Keratinocyte (primary cell): ENCODE data around the gene KDM6B. TPM values are rescaled to one million over a fixed set of nuclear protein-coding genes. Genes with fewer than 3 reads are reported as not detected.
A peak's percentile ranks its signal among the peaks of the same experiment; 100 is the strongest.

Experiments
- DNase-seq: peaks from one replicate; pipeline ENCODE4 v3.0.0-alpha.2; 2011; ENCODE audit warnings: low read depth, missing footprints, low spot score
- FAIRE-seq: peaks from 2 replicates; lab custom pipeline; 2011; peaks lifted over from hg19 to GRCh38; lab: Jason Lieb, UNC
- H2AFZ ChIP-seq: 2 replicates; pipeline ENCODE4 v1.6.0; 2012; ENCODE audit warnings: low read length, control low read depth, inconsistent platforms; ENCODE audit not compliant: control insufficient read depth
- H3K27ac ChIP-seq: 2 replicates; pipeline ENCODE4 v1.5.1; 2011; ENCODE audit warnings: low read length; ENCODE audit not compliant: control insufficient read depth, insufficient read depth
- H3K27me3 ChIP-seq: 3 replicates; pipeline ENCODE4 v1.6.0; 2011; ENCODE audit warnings: low read length; ENCODE audit not compliant: control insufficient read depth, insufficient read depth; ENCODE audit errors: extremely low read depth
- H3K36me3 ChIP-seq, 2 experiments: 2 replicates in 1 of 2; 3 replicates in 1 of 2; pipeline ENCODE4 v1.5.1; 2011; ENCODE audit warnings: low read length in 2 of 2, mild to moderate bottlenecking in 1 of 2; ENCODE audit not compliant: control insufficient read depth in 2 of 2, insufficient read depth in 2 of 2; ENCODE audit errors: extremely low read depth in 1 of 2
- H3K4me1 ChIP-seq: 3 replicates; pipeline ENCODE4 v1.5.1; 2011; ENCODE audit warnings: low read length; ENCODE audit not compliant: control insufficient read depth, insufficient read depth; ENCODE audit errors: extremely low read depth
- H3K4me2 ChIP-seq: 3 replicates; pipeline ENCODE4 v1.6.0; 2011; ENCODE audit warnings: low read depth, low read length; ENCODE audit not compliant: control insufficient read depth, insufficient read depth; ENCODE audit errors: extremely low read depth
- H3K4me3 ChIP-seq, 3 experiments: fragments of 200-600 bp in 1 of 3; sonication (generic) in 1 of 3; 2 replicates in 2 of 3; 3 replicates in 1 of 3; pipeline ENCODE4 v1.5.1; 2011 to 2016; ENCODE audit warnings: low read length in 3 of 3, mild to moderate bottlenecking in 3 of 3, control low read depth in 2 of 3, inconsistent platforms in 1 of 3, low read depth in 1 of 3, mixed read lengths in 1 of 3, mixed run types in 1 of 3, moderate library complexity in 1 of 3; ENCODE audit not compliant: control insufficient read depth in 2 of 3, insufficient read depth in 2 of 3; ENCODE audit errors: extremely low read depth in 1 of 3
- H3K79me2 ChIP-seq: 2 replicates; pipeline ENCODE4 v1.6.0; 2012; ENCODE audit warnings: low read length; ENCODE audit not compliant: control insufficient read depth, insufficient read depth
- H3K9ac ChIP-seq: 3 replicates; pipeline ENCODE4 v1.6.0; 2011; ENCODE audit warnings: low read length; ENCODE audit not compliant: control insufficient read depth, insufficient read depth; ENCODE audit errors: extremely low read depth
- H3K9me1 ChIP-seq: 3 replicates; pipeline ENCODE4 v1.6.0; 2011; ENCODE audit warnings: low read length; ENCODE audit not compliant: control insufficient read depth, insufficient read depth; ENCODE audit errors: extremely low read depth
- H3K9me3 ChIP-seq: 2 replicates; pipeline ENCODE4 v1.5.1; 2012; ENCODE audit warnings: low read depth, low read length; ENCODE audit not compliant: control insufficient read depth
- H4K20me1 ChIP-seq: 3 replicates; pipeline ENCODE4 v1.6.0; 2011; ENCODE audit warnings: low read length; ENCODE audit not compliant: control insufficient read depth, insufficient read depth; ENCODE audit errors: extremely low read depth
- EZH2 ChIP-seq: IDR thresholded peaks from one replicate; pipeline ENCODE4 v1.6.1; 2012; ENCODE audit warnings: inconsistent platforms, mild to moderate bottlenecking, low read length, moderate library complexity
- dilution Hi-C: fragments of 300-500 bp; cut with MboI; formaldehyde crosslinking; loops from one replicate; pipeline ENCODE4 v1.7.0; 2020; ENCODE audit warnings: low sequenced_read_pairs; ENCODE audit not compliant: extremely low pct_ligation_motif_present
- polyA plus RNA-seq, 5 experiments: library from polyadenylated mRNA; depleted of rRNA in 3 of 5; stranded (reverse) in 3 of 5; stranded (forward) in 1 of 5; unstranded in 1 of 5; fragments of >200 nt; gene quantifications; 1 replicate in 1 of 5; 2 replicates in 3 of 5; 3 replicates in 1 of 5; pipeline versions ENCODE4 v1.2.1 to v1.2.3, GENCODE V29; 2011 to 2012; ENCODE audit warnings: missing spikeins in 2 of 5, low read depth in 1 of 5, low replicate concordance in 1 of 5
- TF ChIP-seq, protein P1 (sequence below), 3 experiments: IDR thresholded peaks in 1 of 3; conservative IDR thresholded peaks in 1 of 3; optimal IDR thresholded peaks in 1 of 3; 2 replicates in 2 of 3; 3 replicates in 1 of 3; pipeline versions ENCODE3 to v1.5.1; 2011; ENCODE audit warnings: low read length in 3 of 3, mild to moderate bottlenecking in 3 of 3, moderate library complexity in 2 of 3, control low read depth in 1 of 3, inconsistent platforms in 1 of 3; ENCODE audit not compliant: insufficient read depth in 2 of 3; ENCODE audit errors: extremely low read depth in 1 of 3

Gene KDM6B
- polyA plus RNA-seq, 1 donor (not counting 4 experiments of a cell fraction or from before 2014, with no cell fraction given): 1.6 TPM

DNA sequence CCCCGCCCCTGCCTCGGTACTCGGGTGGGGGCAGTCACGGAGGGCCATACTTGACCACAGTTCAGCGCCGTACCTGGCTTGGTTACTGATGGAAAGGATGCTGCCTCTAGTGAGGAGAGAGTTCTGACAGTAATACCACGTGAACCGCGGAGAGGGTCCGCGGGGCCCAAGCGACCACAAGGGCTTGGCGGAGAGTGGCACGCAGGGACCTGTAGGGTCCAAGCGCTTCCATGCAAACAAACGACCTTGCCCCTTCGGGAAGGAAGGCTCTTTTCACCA lies 9.2 kb downstream of the KDM6B start:
- DNase-seq: no peak
- Histone ChIP-seq H3K4me2 (peak overlapping the region; percentile 99), H3K4me1 (peaks cover 44% of the 10 kb centered on the region), H3K36me3 (peaks cover 14 to 16% of the 10 kb centered on the region in 2 experiments), H3K4me3 (peak overlapping the region; percentile 67 to 98 (median 97)), H3K9ac (peak overlapping the region; percentile 99), H4K20me1 (peaks cover 3% of the 10 kb centered on the region), H3K27ac (peak overlapping the region; percentile 99), H3K9me3 (no peaks in the 10 kb centered on the region), H3K79me2 (peaks cover 30% of the 10 kb centered on the region), H3K9me1 (no peaks in the 10 kb centered on the region), H3K27me3 (no peaks in the 10 kb centered on the region), H2AFZ (peak overlapping the region; percentile 22)
- TF ChIP-seq, protein P1, sequence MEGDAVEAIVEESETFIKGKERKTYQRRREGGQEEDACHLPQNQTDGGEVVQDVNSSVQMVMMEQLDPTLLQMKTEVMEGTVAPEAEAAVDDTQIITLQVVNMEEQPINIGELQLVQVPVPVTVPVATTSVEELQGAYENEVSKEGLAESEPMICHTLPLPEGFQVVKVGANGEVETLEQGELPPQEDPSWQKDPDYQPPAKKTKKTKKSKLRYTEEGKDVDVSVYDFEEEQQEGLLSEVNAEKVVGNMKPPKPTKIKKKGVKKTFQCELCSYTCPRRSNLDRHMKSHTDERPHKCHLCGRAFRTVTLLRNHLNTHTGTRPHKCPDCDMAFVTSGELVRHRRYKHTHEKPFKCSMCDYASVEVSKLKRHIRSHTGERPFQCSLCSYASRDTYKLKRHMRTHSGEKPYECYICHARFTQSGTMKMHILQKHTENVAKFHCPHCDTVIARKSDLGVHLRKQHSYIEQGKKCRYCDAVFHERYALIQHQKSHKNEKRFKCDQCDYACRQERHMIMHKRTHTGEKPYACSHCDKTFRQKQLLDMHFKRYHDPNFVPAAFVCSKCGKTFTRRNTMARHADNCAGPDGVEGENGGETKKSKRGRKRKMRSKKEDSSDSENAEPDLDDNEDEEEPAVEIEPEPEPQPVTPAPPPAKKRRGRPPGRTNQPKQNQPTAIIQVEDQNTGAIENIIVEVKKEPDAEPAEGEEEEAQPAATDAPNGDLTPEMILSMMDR (optimal IDR thresholded peaks at IDR 0.05 in 1 of 3, IDR thresholded peaks at IDR 0.05 in 1 of 3, conservative IDR thresholded peaks at IDR 0.05 in 1 of 3; ENCODE audit: extremely low read depth in 1 of 3, insufficient read depth in 2 of 3, low read length in 3 of 3): no peak
- no peak for TF ChIP-seq EZH2
- dilution Hi-C loops: no loop called here
- no peak for FAIRE-seq

DNA sequence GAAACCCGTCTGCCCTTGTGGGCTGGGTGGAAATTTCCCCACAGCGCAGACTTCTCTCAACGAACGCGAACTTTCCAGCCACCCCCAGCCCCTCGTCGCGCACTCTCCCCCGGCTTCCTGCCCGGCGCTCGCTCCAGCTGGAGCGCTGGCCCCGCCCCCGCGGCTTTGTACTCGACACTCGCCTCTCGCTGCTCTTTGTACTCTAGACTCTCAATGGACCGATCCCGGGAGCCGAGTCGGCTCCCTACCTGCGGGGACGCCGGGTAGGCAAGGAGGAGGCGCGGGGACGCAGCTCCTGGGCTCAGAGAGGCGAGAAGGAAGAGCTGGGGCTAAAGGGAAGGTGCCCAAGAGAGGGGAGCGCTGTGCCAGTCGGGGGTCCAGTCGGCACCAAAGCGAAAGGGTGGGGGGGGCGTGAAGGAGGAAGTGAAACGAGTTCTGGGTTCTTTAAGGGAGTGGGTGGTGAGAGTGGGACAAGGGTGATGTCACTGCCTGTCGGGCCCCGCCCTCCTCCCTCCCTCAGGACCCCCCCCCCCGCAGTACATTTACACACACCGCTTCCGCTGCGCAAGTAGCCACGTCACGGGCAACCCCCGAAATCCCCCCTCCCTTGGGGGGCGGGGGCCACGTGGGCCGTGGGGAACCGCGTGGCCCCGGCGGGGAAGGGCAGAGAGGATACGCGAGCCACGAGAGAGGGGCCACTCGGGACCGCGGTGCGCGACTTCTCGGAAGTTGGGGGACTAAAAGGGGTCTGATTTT lies 9.7 kb downstream of the KDM6B start:
- no peaks in the 10 kb centered on the region for H3K9me3 ChIP-seq
- dilution Hi-C loops: no loop called here
- peak overlapping the region; percentile 99 for H3K9ac ChIP-seq
- H3K9me1 ChIP-seq: no peaks in the 10 kb centered on the region
- peak overlapping the region; percentile 99 for H3K4me2 ChIP-seq
- peak overlapping the region; percentile 22 for H2AFZ ChIP-seq
- H3K4me1 ChIP-seq: peaks cover 40% of the 10 kb centered on the region
- peaks cover 27% of the 10 kb centered on the region for H3K79me2 ChIP-seq
- H3K36me3 ChIP-seq: peaks cover 15 to 17% of the 10 kb centered on the region in 2 experiments
- DNase-seq (no peak), FAIRE-seq (no peak)
- no peaks in the 10 kb centered on the region for H3K27me3 ChIP-seq
- H3K4me3 ChIP-seq: peak overlapping the region; percentile 67 to 98 (median 97)
- peak overlapping the region; percentile 99 for H3K27ac ChIP-seq
- H4K20me1 ChIP-seq: peaks cover 3% of the 10 kb centered on the region
- TF ChIP-seq EZH2: no peak
- TF ChIP-seq, protein P1 (optimal IDR thresholded peaks at IDR 0.05 in 1 of 3, IDR thresholded peaks at IDR 0.05 in 1 of 3, conservative IDR thresholded peaks at IDR 0.05 in 1 of 3; ENCODE audit: extremely low read depth in 1 of 3, insufficient read depth in 2 of 3, low read length in 3 of 3): no peak
